Astrocyte (in vitro differentiated cells and primary cell): ENCODE results near the gene GSX2. TPM values are rescaled to one million over a fixed set of nuclear protein-coding genes. Genes with fewer than 3 reads are reported as not detected.

Experiments
- DNase-seq: peaks from one replicate; pipeline ENCODE4 v3.0.0-alpha.2; 2010; ENCODE audit warnings: low read depth
- FAIRE-seq: peaks from 2 replicates; lab custom pipeline; 2011; peaks lifted over from hg19 to GRCh38; lab: Jason Lieb, UNC
- H2AFZ ChIP-seq: 2 replicates; pipeline ENCODE4 v1.6.0; 2012; ENCODE audit warnings: low read depth, low read length, inconsistent platforms
- H3K27ac ChIP-seq: 2 replicates; pipeline ENCODE4 v1.5.1; 2011; ENCODE audit warnings: low read depth, low read length, inconsistent platforms
- H3K27me3 ChIP-seq: 2 replicates; pipeline ENCODE4 v1.6.0; 2011; ENCODE audit warnings: low read length, inconsistent platforms; ENCODE audit not compliant: insufficient read depth
- H3K36me3 ChIP-seq: 2 replicates; pipeline ENCODE4 v1.5.1; 2011; ENCODE audit warnings: low read length, inconsistent platforms; ENCODE audit not compliant: insufficient read depth
- H3K4me1 ChIP-seq: 2 replicates; pipeline ENCODE4 v1.5.1; 2011; ENCODE audit warnings: low read length, inconsistent platforms; ENCODE audit not compliant: insufficient read depth
- H3K4me2 ChIP-seq: 2 replicates; pipeline ENCODE4 v1.6.0; 2012; ENCODE audit warnings: low read length, inconsistent platforms
- H3K4me3 ChIP-seq: 2 replicates; pipeline ENCODE4 v1.5.1; 2011; ENCODE audit warnings: low read depth, mild to moderate bottlenecking, low read length, inconsistent platforms; ENCODE audit not compliant: insufficient read depth
- H3K79me2 ChIP-seq: 2 replicates; pipeline ENCODE4 v1.6.0; 2012; ENCODE audit warnings: mild to moderate bottlenecking, low read length, inconsistent platforms; ENCODE audit not compliant: insufficient read depth
- H3K9ac ChIP-seq: 2 replicates; pipeline ENCODE4 v1.6.0; 2012; ENCODE audit warnings: mild to moderate bottlenecking, low read length, inconsistent platforms
- H3K9me3 ChIP-seq: 2 replicates; pipeline ENCODE4 v1.5.1; 2012; ENCODE audit warnings: low read depth, mild to moderate bottlenecking, low read length, inconsistent platforms; ENCODE audit not compliant: insufficient read depth
- H4K20me1 ChIP-seq: 2 replicates; pipeline ENCODE4 v1.6.0; 2012; ENCODE audit warnings: low read length, inconsistent platforms; ENCODE audit not compliant: insufficient read depth
- H3K27ac Mint-ChIP-seq: one replicate; pipeline ENCODE4 v1.8.0; 2021; ENCODE audit warnings: mild to moderate bottlenecking, mixed read lengths; ENCODE audit not compliant: unreplicated experiment
- H3K27me3 Mint-ChIP-seq: one replicate; pipeline ENCODE4 v1.8.0; 2021; ENCODE audit warnings: low read depth, mixed read lengths; ENCODE audit not compliant: unreplicated experiment
- H3K36me3 Mint-ChIP-seq: one replicate; pipeline ENCODE4 v1.8.0; 2021; ENCODE audit warnings: low read depth, mixed read lengths; ENCODE audit not compliant: unreplicated experiment
- H3K4me1 Mint-ChIP-seq: one replicate; pipeline ENCODE4 v1.8.0; 2021; ENCODE audit warnings: low read depth, mixed read lengths; ENCODE audit not compliant: unreplicated experiment
- H3K4me3 Mint-ChIP-seq: one replicate; pipeline ENCODE4 v1.8.0; 2021; ENCODE audit warnings: mild to moderate bottlenecking, moderate library complexity, mixed read lengths; ENCODE audit not compliant: unreplicated experiment
- H3K9me3 Mint-ChIP-seq: one replicate; pipeline ENCODE4 v1.8.0; 2021; ENCODE audit warnings: mild to moderate bottlenecking, mixed read lengths; ENCODE audit not compliant: unreplicated experiment
- EZH2 ChIP-seq: IDR thresholded peaks from 2 replicates; pipeline ENCODE4 v1.6.1; 2012; ENCODE audit warnings: mild to moderate bottlenecking, low read length, inconsistent platforms; ENCODE audit not compliant: insufficient read depth
- total RNA-seq: library from RNA; stranded (reverse); gene quantifications from 2 replicates; pipeline ENCODE4 v1.2.1, GENCODE V29; 2021
- TF ChIP-seq, protein P1 (sequence below): IDR thresholded peaks from 2 replicates; pipeline ENCODE4 v1.5.1; 2011; ENCODE audit warnings: low read depth, mild to moderate bottlenecking, inconsistent platforms, low read length, moderate library complexity; ENCODE audit not compliant: insufficient read depth

Gene GSX2
- total RNA-seq, 1 donor from 2014 or later: 1.7 TPM

DNA sequence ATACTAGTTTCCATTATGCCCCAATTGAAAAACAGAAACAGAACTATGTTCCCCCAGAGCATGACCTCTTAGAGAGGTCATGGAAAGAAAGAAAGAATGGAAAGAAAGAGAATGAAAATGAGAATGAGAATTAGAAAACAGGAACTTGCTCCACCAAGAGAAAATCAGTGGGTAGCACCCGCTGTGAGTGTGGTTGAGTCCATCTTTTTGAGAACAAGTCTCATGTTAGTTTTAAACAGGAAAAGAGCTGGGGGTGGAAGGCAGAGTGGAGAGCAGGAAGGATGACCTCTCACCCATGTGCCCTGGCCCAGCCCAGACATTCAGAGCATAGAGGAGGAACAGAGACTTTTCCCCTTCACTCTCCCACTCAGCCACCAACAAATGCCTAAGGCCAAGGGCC lies 4.9 kb downstream of the GSX2 start:
- Mint-ChIP-seq H3K27me3 (peaks cover 51% of the 10 kb centered on the region), H3K9me3 (no peaks in the 10 kb centered on the region), H3K4me3 (no peak overlapping the region), H3K36me3 (no peaks in the 10 kb centered on the region), H3K27ac (no peak overlapping the region), H3K4me1 (peaks cover 36% of the 10 kb centered on the region)
- H3K79me2 ChIP-seq: no peaks in the 10 kb centered on the region
- H3K9me3 ChIP-seq: no peaks in the 10 kb centered on the region
- no peak overlapping the region for H3K9ac ChIP-seq
- TF ChIP-seq, protein P1, sequence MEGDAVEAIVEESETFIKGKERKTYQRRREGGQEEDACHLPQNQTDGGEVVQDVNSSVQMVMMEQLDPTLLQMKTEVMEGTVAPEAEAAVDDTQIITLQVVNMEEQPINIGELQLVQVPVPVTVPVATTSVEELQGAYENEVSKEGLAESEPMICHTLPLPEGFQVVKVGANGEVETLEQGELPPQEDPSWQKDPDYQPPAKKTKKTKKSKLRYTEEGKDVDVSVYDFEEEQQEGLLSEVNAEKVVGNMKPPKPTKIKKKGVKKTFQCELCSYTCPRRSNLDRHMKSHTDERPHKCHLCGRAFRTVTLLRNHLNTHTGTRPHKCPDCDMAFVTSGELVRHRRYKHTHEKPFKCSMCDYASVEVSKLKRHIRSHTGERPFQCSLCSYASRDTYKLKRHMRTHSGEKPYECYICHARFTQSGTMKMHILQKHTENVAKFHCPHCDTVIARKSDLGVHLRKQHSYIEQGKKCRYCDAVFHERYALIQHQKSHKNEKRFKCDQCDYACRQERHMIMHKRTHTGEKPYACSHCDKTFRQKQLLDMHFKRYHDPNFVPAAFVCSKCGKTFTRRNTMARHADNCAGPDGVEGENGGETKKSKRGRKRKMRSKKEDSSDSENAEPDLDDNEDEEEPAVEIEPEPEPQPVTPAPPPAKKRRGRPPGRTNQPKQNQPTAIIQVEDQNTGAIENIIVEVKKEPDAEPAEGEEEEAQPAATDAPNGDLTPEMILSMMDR: no peak
- no peak for TF ChIP-seq EZH2
- H3K4me3 ChIP-seq: no peak overlapping the region
- H3K27me3 ChIP-seq: peaks cover 91% of the 10 kb centered on the region
- H2AFZ ChIP-seq: no peak overlapping the region
- H3K27ac ChIP-seq: no peak overlapping the region
- H3K4me2 ChIP-seq: no peak overlapping the region
- H4K20me1 ChIP-seq: no peaks in the 10 kb centered on the region
- no peaks in the 10 kb centered on the region for H3K36me3 ChIP-seq
- no peak for FAIRE-seq
- peaks cover 22% of the 10 kb centered on the region for H3K4me1 ChIP-seq
- DNase-seq: no peak

DNA sequence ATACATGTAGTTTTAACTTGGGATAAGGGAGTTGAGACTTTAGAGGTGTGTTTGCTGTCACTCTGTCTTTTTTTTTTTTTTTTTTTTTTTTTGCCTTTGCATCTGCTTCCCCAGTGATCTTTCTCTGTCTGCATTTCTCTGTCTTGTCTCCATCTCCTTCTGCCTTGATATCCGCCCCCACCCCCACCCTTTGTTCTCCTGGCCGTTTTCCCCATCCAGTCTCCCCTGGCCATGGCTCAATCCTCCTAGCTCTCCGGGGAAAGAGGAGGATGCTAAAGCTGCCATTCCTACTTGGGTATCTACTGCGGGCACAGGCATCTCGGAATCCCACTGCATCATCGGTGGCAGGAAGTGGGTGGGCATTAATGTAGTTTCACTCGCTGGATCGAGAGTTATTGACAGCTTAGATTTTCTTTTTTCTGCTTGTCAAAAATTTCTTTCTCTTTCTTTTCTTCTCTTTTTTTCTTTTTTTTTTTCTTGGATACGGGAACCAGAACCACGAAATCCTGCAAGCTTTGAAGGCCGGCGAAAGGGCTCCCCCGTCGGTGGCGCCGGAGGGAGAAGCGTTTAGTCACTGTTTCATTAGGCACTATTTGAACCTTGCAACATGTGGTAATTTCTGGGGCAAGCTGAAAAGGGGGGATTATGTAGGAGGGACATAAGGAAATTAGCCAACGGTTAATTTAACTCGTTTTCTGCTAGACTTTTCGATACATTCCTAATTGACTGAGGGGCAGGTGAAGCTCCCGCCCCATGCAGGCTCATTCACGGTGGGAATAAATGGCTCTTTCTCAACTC lies 8.2 kb downstream of the GSX2 start:
- H3K4me3 Mint-ChIP-seq: peak overlapping the region; percentile 18
- Histone ChIP-seq H3K79me2 (no peaks in the 10 kb centered on the region), H3K4me1 (peaks cover 16% of the 10 kb centered on the region), H3K27ac (no peak overlapping the region), H4K20me1 (no peaks in the 10 kb centered on the region), H3K4me3 (peak overlapping the region; percentile 34), H3K4me2 (peak overlapping the region; percentile 84), H3K27me3 (peaks cover 77% of the 10 kb centered on the region), H2AFZ (peak overlapping the region; percentile 45), H3K9me3 (no peaks in the 10 kb centered on the region), H3K9ac (no peak overlapping the region), H3K36me3 (no peaks in the 10 kb centered on the region)
- H3K27ac Mint-ChIP-seq: no peak overlapping the region
- DNase-seq (no peak), FAIRE-seq (no peak)
- peaks cover 18% of the 10 kb centered on the region for H3K4me1 Mint-ChIP-seq
- peaks cover 49% of the 10 kb centered on the region for H3K27me3 Mint-ChIP-seq
- H3K9me3 Mint-ChIP-seq: no peaks in the 10 kb centered on the region
- H3K36me3 Mint-ChIP-seq: no peaks in the 10 kb centered on the region
- TF ChIP-seq EZH2: no peak
- TF ChIP-seq, protein P1: no peak
